Occipital lobe (tissue), 2 donors: ENCODE results near the gene GALK2. TPM values are rescaled to one million over a fixed set of nuclear protein-coding genes. Genes with fewer than 3 reads are reported as not detected.

ENCODE experiments used
- DNase-seq: peaks from one replicate; lab custom pipeline; 2025; lab: John Stamatoyannopoulos, UW
- total RNA-seq: library from RNA; depleted of rRNA; stranded (reverse); fragments of >200 nt; gene quantifications from one replicate; pipeline ENCODE4 v1.2.3, GENCODE V29; 2014

The GALK2 gene
- 63.3 TPM for total RNA-seq

GRCh38 chr15:49169880-49170597, at the start of gene GALK2:
Gene GALK2 (plus strand): TSS chr15:49170247. CDS start chr15:49170323, 76 bp downstream.
- DNase-seq, result peak; percentile 87

- DNase-seq, result no peak
Measured at GRCh38 chr15:49120832-49121231, 49.2 kb upstream of the GALK2 start.

GRCh38 chr15:49121901-49122300, 48.1 kb upstream of the GALK2 start:
- DNase-seq, result no peak

GRCh38 chr15:49122541-49123062, 47.4 kb upstream of the GALK2 start:
- no peak for DNase-seq

- no peak for DNase-seq
Measured at GRCh38 chr15:49124371-49124770, 45.7 kb upstream of the GALK2 start.

GRCh38 chr15:49131403-49131802, 38.6 kb upstream of the GALK2 start:
- DNase-seq, result no peak

GRCh38 chr15:49134683-49135341, 35.2 kb upstream of the GALK2 start:
- DNase-seq, result no peak

GRCh38 chr15:49135342-49135857, 34.6 kb upstream of the GALK2 start:
- no peak for DNase-seq

- no peak for DNase-seq
Measured at GRCh38 chr15:49135911-49136310, 34.1 kb upstream of the GALK2 start.

- no peak for DNase-seq
Measured at GRCh38 chr15:49137861-49138260, 32.2 kb upstream of the GALK2 start.

GRCh38 chr15:49145651-49146609, 24.1 kb upstream of the GALK2 start:
- peak; percentile 4 for DNase-seq

GRCh38 chr15:49148298-49148697, 21.7 kb upstream of the GALK2 start:
- no peak for DNase-seq

GRCh38 chr15:49148727-49149126, 21.3 kb upstream of the GALK2 start:
- DNase-seq, result no peak

GRCh38 chr15:49151831-49152230, 18.2 kb upstream of the GALK2 start:
- DNase-seq, result no peak

GRCh38 chr15:49152552-49153312, 17.3 kb upstream of the GALK2 start:
- no peak for DNase-seq

- no peak for DNase-seq
Measured at GRCh38 chr15:49154359-49154758, 15.7 kb upstream of the GALK2 start.

- no peak for DNase-seq
Measured at GRCh38 chr15:49154799-49155109, 15.3 kb upstream of the GALK2 start.

- DNase-seq, result peak; percentile 95
Measured at GRCh38 chr15:49155110-49155833, 14.8 kb upstream of the GALK2 start, which contains the start of gene COPS2. Gene COPS2 (minus strand): TSS chr15:49155599. CDS start chr15:49155578, 21 bp downstream.

- no peak for DNase-seq
Measured at GRCh38 chr15:49155834-49156627, 14.0 kb upstream of the GALK2 start.
